Breast epithelium (tissue), 3 donors: Measurements from ENCODE around the gene TREM2.

Experiments
- POLR2A ChIP-seq: fragments of 450-650 bp; IDR thresholded peaks from one replicate; pipeline ENCODE4 v1.6.1; 2016; ENCODE audit warnings: antibody characterized with exemption, mild to moderate bottlenecking, moderate library complexity
- POLR2AphosphoS5 ChIP-seq, 3 donors: sonication (generic); formaldehyde crosslinking; IDR thresholded peaks; one replicate each; pipeline ENCODE4 v1.6.1; 2017; ENCODE audit warnings: antibody characterized with exemption in 3 of 3
- TF ChIP-seq, protein P1 (sequence below), 3 donors: fragments of 450-650 bp; IDR thresholded peaks; one replicate each; pipeline ENCODE4 v1.5.1; 2016 to 2017; ENCODE audit warnings: antibody characterized with exemption in 3 of 3, mild to moderate bottlenecking in 3 of 3, moderate library complexity in 3 of 3

GRCh38 chr6:41179163-41179562 is 16.2 kb upstream of the TREM2 start:
- TF ChIP-seq, protein P1, sequence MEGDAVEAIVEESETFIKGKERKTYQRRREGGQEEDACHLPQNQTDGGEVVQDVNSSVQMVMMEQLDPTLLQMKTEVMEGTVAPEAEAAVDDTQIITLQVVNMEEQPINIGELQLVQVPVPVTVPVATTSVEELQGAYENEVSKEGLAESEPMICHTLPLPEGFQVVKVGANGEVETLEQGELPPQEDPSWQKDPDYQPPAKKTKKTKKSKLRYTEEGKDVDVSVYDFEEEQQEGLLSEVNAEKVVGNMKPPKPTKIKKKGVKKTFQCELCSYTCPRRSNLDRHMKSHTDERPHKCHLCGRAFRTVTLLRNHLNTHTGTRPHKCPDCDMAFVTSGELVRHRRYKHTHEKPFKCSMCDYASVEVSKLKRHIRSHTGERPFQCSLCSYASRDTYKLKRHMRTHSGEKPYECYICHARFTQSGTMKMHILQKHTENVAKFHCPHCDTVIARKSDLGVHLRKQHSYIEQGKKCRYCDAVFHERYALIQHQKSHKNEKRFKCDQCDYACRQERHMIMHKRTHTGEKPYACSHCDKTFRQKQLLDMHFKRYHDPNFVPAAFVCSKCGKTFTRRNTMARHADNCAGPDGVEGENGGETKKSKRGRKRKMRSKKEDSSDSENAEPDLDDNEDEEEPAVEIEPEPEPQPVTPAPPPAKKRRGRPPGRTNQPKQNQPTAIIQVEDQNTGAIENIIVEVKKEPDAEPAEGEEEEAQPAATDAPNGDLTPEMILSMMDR (IDR thresholded peaks at IDR 0.05): no peak
- TF ChIP-seq POLR2A: no peak
- TF ChIP-seq POLR2AphosphoS5 (IDR thresholded peaks at IDR 0.05): no peak
